HG02571 (cell line): Measurements from ENCODE around the gene KIF25.
"Not testable (repeated sequence)": the region's sequence is repeated elsewhere in the genome, so short reads cannot be mapped to it uniquely, and the experiment has no call there.

Experiments used
- ATAC-seq: cut with Tn5 transposase; IDR thresholded peaks from one replicate; pipeline ENCODE4 v1.9.1; 2021; ENCODE audit warnings: mild to moderate bottlenecking, moderate library complexity; ENCODE audit not compliant: unreplicated experiment

KIF25 gene

DNA sequence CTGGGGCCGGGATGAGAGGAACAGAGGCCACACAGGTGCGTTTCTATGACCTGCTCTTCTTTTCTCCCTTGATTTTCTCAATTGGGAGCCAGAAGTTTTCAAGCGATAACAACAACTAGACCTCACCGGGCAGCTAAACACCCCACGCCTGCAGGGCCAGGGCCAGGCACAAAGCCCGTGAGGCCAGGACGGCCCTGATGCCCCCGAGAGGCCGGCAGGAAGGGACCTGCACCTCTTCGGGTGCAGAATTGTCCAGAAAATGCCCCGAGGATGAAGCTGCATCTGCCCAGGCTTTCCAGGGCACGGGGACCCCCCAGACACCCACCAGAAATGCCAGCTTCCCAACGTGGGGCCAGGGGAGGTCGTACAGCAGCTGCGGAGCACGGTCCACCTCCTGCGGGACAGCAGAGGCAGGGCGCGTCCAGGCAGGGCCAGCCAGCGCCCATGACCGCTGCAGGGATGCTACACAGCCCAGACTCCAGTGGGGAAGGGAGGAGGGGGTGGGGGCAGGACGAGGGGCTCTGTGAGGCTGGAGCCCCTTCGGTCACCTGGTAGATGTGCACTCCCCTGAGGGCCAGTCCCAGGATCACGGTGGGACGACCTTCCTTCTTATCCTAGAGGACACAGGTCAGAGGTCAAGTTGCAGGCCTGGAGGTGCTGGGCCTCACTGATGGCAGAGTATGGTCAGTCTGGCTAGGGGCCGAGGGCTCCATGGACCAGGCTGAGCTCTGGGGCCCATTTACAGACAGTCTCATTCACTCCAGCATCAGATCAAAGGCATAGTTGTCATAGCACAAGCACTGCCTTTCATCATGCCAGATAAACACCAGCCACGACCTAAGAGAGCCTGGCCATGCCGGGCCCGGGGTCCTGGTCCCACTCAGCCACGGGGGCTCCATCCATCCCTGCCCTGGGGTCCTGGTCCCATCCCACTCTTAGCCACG lies 65.1 kb downstream of the KIF25 start:
- no peak for ATAC-seq

DNA sequence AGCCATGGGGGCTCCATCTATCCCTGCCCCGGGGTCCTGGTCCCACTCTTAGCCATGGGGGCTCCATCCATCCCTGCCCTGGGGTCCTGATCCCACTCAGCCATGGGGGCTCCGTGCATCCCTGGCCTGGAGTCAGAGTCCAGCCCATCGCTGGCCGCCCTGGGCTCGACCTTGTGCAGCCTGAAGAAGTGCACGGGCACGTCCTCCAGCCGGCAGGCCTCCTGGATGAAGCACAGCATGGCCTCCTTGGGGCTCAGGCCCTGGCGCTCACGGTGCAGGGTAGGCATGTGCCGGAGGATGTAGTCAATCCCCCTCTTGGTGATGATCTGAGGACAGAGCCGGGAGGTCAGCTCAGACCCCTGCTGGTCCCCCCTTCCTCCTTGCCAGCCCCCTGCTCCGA lies 66.0 kb downstream of the KIF25 start:
- no peak for ATAC-seq

DNA sequence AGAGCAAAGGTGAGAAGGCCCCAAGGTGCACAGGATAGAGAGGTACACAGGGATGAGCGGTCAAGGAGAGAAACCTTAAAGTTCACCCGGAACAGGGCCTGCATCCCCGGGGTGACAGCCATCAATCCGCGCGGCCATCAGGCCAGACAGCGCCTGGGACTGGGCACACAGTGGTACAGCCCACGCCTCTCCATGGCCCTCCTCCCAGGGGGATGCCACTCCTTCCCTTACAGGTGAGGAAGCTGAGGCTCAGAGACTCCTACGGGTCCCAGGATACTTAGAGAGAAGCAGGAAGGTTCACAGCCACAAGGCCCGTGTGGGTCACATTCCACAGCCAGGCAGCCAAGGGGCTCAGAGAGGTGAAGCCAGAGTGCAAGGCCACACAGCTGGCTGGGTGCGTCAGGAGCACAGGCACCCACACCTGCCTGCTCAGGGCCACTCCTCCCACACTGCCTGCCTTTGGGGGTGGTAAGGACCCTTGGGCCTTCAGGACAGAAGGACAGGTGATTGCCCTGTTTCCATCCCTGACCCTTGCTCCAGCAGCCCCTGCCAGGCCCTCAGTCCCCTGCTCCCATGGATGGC lies 66.8 kb downstream of the KIF25 start:
- ATAC-seq = no peak

GRCh38 chr6:168067081-168067759 lies 69.7 kb downstream of the KIF25 start:
- ATAC-seq = no peak

GRCh38 chr6:168070804-168071203 lies 73.3 kb downstream of the KIF25 start:
- no peak for ATAC-seq

- ATAC-seq = no peak
Measured at GRCh38 chr6:168071620-168072019, 74.1 kb downstream of the KIF25 start.

DNA sequence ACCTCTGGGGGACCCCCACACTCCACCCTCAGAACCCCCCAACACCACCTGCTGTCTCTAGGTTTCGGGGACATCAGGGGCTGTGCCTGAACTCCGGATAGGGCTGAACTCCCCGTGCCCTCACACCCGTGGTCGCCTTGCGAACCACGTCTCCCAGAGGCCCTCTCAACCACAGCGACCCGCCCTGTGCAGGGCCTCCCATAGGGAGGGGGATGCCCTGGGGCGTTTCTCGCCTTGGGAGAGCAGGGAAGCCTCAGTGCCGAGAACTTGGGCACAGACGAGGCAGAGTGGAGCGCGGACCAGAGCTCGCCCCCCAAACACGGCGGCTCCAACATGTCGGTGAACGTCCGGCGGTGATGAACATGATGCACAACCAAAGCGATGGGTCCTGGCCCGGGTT lies 74.8 kb downstream of the KIF25 start:
- ATAC-seq = no peak

- ATAC-seq = no peak
Measured at GRCh38 chr6:168072730-168073129, 75.3 kb downstream of the KIF25 start.

DNA sequence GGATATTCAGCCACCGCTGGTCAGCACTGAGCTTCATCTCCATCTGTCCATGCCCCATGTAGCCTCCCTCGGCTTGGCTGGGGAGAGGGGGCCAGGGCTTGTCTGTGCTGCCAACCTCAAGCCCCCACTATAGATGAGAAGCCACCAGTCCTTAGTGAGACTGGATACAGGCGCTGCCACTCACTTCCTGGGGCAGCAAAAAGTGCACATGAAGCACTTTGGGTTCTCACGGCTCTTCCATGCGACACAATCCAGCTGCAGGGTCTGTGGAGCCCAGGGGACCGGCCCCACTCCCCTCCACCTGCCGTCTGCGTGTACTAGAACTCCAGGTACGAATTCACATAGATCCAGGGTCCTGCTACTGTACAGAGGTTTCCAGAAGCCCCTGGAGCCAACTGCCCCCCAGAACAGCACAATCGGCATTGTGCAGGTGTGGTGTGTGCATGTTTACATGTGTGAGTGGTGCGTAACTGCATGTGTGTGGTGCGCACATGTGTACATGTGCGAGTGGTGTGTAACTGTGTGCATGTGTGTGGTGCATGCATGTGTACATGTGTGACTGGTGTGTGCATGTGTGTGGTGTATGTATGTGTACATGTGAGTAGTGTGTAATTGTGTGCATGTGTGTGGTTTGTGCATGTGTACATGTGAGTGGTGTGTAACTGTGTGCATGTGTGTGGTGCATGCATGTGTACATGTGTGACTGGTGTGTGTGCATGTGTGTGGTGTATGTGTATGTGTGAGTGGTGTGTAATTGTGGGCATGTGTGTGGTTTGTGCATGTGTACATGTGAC lies 76.7 kb downstream of the KIF25 start:
- ATAC-seq = no peak

DNA sequence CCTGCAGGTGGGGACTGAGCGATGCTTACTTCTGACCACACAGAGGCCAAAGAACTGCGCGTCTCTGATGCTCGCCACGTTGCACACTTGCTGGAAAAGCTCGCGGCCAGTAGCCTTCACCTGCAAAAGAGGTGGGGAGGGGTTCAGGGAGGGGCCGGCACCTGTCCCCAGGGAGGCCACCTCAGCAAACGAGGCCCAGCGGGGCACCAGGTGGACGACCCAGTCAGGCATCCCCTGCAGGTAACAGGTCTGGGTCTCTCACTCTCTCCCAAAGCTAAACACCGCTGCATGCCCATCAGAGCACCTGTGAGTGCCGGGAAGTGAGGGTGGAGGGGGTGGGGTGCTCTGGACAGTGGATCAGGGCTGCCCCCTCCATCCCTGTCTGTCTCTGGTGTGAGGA lies 77.7 kb downstream of the KIF25 start:
- no peak for ATAC-seq

GRCh38 chr6:168075787-168076202 lies 78.3 kb downstream of the KIF25 start:
- no peak for ATAC-seq

DNA sequence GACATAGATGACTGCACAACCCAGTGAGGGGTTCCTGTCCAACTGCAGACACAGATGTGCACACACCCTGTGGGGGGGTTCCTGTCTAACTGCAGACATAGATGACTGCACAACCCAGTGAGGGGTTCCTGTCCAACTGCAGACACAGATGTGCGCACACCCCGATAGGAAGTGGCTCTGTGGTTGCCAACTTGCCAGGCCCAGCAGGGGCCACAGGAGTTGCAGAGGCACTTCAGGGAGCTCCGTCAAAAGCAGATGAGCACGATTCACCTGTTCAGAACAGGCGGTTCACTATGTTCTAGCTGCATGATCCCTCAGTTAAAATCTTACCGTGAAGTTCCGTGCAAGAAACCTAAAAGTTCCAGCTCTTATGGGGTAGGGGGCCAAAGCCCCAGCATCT lies 79.9 kb downstream of the KIF25 start:
- not testable (repeated sequence) for ATAC-seq

GRCh38 chr6:168078175-168078942 lies 80.9 kb downstream of the KIF25 start:
- no peak for ATAC-seq

DNA sequence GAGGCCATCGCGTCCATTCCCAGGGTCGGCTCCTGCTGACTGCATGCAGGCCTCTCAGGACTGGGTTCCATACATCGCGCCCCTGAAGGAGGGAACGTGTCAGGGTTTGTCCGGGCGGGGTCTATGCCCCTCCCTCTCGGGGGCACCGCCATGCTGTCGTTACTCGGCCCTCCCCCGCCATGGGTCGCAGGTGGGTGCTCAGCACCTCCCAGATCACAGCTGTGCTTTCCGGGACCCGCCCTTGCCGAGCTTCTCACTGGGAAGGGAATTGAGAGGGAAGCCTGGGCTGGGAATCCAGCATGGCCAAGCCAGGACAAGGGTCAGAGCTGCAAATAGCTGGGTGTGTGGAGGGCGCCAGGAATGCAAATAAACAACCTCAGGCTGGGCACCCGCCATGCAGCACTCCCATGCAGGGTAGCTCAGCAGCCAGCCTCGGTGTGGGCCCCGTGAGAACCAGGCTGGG lies 81.5 kb downstream of the KIF25 start, which contains the start of gene FRMD1:
TSS of gene FRMD1 (minus strand) at position 270 of the 463 bp plus-strand sequence. CDS start at position 152, 118 bp downstream.
- ATAC-seq = no peak

GRCh38 chr6:168080393-168081077 lies 83.1 kb downstream of the KIF25 start:
- ATAC-seq = no peak

DNA sequence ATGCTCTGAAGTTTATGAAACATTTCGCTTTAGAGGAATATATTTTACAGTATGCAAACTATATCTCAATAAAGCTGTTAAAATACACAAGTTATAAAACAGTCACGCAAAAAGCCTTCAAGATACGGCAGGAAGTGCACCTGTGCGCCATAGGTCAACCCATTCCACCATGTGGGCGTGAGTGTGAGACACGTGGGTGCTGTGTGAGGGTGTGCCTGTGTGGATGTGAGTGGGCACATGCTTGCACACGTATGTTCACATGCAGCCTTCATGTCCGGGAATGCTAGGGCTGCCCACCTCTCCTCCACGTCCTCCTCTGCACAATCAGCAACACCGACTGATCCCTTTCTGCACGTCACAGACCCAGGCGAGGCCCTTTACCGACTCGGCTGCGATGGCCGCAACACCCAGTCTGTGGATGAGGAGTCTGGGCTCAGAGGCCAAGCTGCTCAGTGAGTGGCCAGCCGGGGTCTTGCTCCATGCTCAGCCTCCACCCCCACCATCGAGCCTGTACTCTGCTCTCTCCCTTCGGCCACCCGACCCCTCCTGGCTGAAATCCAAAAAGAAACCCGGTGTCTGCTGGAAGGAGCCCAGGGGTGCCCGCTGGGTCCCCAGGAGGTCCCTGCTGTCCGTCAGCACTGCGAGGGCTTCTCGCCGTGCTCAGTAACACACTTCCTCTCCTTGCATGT lies 84.5 kb downstream of the KIF25 start:
- no peak for ATAC-seq

GRCh38 chr6:168082860-168083513 lies 85.5 kb downstream of the KIF25 start:
- no peak for ATAC-seq

GRCh38 chr6:168083514-168083885 lies 86.0 kb downstream of the KIF25 start:
- ATAC-seq = no peak
